Stimulated activated CD4-positive, alpha-beta T cell treated with anti-CD3 and anti-CD28 coated beads, Interleukin-2, amount 100 ng/mL, for 4 hours (primary cell): ENCODE measurements around the gene PRKCQ.
A peak's percentile ranks its signal among the peaks of the same experiment; 100 is the strongest.
"Not testable (repeated sequence)": the region's sequence is repeated elsewhere in the genome, so short reads cannot be mapped to it uniquely, and the experiment has no call there.

Experiments used
- DNase-seq: peaks from one replicate; pipeline ENCODE4 v3.0.0-alpha.2; 2020; ENCODE audit warnings: low read depth

The PRKCQ gene

DNA sequence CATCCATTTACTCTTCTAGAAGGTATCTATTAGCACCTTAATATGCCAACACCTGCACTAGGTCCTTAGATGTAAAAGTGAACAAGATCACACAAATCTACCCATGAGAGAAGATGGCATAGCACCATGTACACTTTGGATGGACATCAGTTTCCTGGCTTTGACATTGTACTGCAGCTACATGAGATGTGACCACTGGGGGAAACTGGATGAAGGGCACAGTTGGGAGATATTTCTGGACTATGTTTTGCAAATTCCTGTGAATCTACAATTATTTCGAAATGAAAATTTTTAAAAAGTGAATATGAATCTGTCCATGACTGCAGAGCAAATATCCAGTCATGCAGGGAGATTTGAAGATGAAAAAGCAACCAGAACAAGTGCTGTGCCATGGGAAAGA lies 124.5 kb downstream of the PRKCQ start:
- DNase-seq = no peak

DNA sequence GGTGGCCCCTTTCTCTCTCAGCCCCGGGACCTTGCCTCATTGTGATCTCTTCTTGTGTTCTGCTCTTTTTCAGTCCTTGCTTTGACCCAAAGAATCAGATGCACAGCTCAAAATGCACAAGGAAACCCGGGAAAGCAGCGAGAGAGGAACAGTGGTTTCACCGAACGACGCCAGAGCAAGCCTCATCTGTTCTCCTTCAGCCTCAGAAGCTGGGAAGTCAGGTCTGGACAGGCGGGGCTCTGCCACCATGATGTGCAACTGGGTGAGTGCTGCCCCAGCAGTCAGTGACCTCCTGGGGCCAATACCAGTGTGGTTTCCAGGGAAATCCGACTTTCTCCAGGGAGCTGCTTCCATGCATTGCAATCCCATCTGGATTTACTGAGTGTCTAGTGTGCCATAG lies 133.4 kb downstream of the PRKCQ start:
- DNase-seq = no peak

DNA sequence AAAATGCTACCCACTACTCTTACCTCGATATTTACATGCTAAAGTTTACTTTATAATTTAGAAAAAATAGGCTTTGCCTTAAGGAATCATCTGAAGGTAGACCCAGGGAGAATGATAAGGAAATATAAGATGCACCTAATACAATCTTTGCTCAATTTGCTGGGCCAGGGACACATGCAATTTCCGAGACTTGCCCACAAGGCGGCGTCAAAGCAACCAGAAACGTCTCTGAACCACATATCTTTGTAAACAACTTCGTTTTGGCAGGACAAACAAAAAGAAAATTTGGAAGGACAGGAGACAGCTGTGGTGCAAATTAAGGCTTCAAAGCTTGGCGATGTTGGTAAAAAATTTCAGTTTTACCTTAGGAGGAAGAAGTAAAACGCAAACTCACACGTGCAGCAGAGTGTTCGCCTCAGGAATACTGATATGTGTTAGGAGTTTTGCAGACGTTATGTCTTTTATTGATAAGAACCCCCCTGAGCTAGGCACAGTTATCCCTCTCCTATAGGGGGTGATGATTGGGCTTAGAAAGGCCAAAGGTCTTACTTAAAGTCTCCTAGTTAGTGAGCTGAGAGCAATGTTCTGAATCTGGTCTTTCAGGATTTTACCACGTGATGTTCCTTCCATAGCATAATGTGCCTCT lies 134.3 kb downstream of the PRKCQ start:
- DNase-seq = peak; percentile 50

DNA sequence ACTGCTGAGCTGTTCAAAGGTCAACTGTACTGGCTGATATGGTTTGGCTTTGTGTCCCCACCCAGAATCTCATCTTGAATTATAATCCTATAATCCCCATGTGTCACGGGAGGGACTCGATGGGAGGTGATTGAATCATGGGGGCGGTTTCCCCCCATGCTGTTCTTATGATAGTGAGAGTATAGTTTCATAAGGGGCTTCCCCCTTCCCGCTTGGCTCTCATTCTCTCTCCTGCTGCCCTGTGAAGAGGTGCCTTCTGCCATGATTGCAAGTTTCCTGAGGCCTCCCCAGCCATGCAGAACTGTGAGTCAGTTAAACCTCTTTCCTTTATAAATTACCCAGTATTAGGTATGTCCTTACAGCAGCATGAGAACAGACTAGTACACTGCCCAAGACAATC lies 140.2 kb downstream of the PRKCQ start:
- not testable (repeated sequence) for DNase-seq

DNA sequence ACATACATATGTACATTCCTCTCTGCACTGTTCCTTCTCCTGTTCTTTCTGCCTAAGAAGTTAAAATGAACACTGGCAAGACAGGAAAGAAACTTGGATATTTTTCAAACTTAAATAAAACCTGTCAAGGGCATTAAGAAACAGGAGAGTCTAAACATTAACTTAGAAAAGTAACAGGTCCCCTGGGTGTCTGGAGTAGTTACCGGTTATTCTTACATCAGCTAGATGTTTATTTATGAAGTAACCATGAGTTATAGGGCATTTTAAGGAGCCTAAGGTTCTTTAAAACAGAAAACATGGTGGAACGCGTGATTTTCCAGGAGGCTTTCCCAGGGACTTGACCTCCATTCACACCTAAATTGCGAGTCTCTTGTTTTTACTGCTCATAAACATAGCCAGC lies 148.2 kb downstream of the PRKCQ start:
- no peak for DNase-seq

DNA sequence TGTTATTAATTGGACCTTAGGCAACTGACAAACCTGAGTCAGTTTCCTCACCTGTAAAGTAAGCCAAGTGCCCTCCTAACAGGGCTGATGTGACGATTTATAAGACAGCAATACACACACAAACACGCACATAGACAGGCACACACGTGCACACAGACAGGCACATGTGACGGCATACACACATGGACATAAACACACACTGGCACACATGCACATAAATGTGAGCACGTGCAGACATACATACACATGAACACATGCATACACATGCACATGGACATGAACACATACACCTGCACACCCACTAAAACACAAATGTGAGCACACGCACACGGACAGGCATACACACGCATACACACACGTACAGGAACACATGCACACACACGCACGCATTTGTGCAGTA lies 148.9 kb downstream of the PRKCQ start:
- DNase-seq = no peak

DNA sequence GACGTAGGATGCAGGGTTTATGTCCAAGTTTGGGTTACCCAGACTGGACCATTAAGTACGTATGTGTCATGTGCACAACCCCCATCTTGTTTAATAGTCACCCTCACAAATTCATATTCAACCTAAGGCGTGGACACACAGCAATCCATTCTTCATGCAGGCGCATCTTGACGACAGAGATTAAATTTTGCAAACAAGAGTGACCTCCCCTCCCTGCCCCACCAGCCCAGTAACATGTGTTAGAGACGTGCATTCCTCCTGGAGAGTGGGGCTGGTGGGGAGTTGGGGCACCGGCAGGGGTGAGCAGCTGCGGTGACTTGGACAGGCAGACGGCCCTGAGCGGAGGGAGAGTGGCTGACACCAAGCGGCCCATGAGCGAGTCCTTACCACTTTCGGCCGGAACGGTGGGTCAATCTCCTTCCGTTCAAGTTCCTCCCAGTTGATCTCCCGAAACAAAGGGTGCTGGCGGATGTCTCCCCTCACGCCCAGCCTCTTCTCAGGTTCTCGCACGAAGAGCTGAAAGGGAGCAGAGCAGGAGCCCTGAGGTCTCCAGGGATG lies 149.6 kb downstream of the PRKCQ start:
- DNase-seq = no peak

DNA sequence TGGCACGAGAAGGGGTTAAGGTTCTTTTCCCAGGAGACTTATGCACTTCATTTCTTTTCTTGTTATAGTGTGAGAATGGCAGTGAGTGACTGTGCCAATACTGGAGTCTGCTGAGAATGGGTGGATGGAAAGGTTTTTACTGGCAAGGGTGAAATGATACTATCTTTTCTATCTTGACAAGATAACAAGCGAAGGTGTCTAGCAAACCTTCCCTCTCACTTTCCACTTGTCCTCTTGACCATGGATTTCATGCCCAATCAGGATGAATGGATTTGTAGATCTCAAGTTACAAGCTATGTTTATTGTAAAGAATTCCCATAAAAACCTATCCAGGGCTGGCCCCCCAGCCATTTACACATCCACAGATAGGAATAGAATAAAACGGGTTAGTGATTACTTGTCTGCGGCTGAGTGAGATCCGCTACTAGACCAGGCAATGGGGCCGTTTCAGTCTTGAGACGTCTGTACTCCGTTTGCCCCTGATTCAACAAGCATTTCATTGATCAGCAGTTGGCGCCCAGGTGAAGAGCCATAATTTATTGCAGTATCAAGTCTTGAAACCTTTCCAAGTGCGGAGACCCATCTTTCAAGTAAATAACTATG lies 152.6 kb downstream of the PRKCQ start:
- no peak for DNase-seq

DNA sequence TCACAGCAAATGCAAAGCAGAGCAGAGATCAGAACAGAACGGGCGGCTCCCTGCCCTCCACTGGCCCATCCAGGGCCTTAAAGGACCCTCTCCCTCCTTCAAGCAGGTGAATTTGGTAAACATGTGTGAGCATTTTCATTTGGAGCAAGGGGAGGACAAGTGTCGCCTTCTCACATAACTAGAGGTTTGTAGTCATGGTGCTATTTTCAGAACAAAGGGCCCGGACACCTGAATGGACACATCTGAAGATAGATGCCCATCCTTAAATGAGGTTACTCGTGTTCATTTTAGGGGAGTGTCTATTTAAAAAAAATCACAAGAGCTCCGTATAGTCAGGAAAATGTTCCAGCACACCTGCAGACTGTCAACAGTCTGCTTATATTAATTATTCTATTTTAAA lies 153.8 kb downstream of the PRKCQ start:
- no peak for DNase-seq

DNA sequence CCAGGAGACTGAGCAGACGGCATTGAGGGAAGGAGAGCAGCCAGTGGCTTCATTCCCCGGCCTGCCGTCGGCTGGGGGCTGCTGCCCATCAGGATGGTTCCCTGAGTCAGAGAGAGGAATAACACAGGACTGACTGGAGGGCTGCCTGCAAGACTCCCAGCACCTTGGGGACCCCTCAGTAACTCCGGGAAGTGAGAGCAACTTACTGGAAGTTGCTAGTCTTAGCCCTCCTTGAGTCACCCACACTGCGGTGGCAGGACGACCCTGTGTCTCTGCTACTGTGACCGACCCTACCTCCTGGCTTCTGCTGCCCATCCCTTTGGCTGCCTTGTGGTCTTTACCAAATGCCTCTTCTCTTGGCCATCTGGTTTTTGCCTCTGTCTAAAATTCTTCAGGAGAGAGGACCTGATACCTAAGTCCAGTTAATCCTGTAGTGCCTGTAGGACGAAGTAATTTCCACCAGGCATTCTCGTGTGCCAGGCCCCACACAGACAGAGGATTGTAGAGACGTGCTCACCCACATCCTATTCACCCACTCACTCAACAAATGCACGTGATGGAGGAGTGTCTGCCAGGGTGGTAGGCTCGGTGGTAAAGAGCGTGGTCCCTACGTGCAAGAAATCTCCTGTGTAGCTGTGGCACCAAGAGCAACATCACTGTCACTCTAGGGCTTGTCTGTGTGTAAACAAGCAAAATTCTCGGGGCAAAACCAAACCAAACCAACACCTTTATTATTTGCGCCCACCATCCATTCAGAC lies 156.5 kb downstream of the PRKCQ start:
- no peak for DNase-seq

DNA sequence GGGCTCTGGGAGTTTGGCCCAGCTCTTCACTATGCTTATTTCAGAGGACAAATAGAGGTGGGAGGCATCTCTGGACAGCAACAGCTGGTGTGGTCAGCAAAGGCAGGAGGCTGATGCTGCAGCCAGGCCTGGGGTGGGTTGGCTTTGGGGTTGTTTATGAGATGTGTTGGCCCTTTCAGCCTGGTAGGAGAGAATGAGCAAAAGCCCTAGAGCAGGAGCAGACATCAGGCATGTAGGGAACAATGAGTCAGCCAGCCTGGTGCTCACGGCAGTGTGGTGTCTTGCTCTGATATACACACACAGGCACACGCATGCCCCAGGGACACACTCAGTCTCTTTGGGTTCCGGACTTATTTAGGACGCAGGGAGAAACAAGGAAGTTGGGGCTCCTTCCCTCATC lies 157.1 kb downstream of the PRKCQ start:
- peak; percentile 50 for DNase-seq

DNA sequence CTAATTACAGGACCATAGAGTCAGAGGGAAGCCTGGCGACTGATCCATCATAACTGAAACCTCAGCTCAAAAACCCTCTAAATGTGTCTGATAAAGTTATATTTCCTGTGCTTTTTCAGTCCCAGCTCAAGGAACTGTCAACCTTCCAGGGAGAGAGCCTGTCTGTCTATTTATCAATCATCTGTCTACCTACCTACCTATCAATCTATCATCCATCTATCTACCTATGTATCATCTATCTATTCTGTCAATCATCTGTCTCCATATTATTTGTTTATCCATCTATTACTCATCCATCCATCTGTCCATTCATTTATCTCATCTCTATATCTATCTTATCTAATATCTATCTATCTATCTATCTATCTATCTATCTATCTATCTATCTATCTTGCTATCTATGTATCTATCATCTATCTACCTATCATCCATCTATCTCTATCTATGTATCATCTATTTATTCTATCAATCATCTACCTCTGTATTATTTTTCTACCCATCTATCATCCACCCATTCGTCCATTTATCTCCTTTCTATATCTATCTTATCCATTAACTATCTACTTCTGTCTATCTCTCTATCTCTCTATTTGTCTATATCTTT lies 161.4 kb downstream of the PRKCQ start:
- no peak for DNase-seq

DNA sequence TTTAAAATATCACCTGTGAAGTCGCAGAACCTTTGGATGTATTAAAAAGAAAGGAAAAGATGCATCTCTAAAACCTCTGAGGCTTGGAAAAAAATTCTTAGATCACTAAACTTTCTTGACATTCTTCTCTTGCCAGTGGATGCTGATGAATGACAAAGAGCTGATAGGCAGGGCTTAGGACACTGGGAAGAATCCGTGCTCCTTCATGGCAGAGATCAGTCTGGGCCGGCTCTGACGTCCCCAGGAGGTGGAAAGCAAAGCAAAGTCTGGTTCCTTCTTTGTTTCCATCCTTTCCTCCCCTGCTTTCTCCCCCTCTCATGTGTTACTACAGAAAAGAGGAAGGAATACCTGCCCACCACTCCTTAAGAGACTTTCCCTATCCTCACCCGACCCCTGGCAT lies 161.9 kb downstream of the PRKCQ start:
- DNase-seq = no peak

DNA sequence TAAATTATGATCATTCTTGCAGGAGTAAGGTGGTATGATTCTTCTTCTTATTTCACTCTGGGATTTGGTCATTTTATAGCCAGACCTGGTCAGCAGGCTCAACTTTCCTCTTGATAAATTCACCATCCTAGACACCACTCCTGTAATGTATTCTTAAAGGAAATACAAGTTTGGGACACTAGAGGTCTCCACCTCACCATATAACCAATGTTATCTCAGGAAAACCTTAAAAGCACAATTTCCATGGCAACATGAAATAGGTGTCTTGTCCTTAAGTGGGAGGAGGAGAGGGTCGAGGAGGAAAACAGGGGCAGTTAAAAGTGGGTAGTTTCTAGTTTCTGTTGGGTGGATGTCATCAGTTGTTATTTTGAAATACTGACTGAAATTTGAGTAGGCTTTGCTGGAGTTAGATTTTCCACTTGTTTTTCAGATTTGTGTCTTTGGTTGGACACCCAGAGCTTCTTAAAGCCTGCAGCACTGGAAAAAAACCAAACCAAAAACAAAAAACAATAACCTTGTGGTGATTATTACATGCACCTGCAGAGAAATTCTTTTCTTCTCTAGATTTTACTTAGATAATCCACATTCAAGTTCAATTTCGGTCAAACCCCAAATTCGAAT lies 163.1 kb downstream of the PRKCQ start:
- DNase-seq = no peak

DNA sequence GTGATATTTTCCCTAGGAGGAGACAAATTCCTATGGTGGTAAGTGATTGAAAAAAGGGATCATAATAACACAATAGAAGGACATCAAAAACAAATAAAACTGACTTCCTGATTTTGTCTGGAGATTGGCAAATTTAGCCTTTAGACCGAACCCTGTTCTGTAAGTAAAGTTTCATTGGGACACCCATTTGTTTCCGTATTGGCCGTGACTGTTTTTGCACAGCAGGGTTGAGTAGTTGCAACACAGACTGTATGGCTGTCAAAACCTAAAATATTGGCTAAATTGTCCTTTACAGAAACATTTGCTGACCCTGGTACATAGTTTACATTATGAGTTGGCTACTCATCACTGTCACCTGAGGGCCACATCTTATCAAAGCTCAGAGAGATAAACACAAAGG lies 168.6 kb downstream of the PRKCQ start:
- no peak for DNase-seq

DNA sequence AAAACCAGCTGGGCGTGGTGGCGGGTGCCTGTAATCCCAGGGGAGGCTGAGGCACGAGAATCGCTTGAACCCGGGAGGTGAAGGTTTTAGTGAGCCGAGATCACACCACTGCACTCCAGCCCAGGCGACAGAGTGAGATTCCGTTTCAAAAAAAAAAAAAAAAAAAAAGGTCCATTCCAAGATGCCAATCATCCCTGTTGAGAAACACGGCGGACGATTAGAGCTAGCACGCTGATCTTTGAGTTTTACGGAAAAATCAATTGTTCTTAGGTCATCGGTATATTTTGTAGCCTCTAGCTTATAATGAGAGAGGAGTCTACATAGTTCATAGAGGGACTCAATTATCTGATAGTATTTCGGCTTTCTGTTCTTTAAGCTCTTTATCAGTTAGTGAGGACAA lies 169.2 kb downstream of the PRKCQ start:
- no peak for DNase-seq

DNA sequence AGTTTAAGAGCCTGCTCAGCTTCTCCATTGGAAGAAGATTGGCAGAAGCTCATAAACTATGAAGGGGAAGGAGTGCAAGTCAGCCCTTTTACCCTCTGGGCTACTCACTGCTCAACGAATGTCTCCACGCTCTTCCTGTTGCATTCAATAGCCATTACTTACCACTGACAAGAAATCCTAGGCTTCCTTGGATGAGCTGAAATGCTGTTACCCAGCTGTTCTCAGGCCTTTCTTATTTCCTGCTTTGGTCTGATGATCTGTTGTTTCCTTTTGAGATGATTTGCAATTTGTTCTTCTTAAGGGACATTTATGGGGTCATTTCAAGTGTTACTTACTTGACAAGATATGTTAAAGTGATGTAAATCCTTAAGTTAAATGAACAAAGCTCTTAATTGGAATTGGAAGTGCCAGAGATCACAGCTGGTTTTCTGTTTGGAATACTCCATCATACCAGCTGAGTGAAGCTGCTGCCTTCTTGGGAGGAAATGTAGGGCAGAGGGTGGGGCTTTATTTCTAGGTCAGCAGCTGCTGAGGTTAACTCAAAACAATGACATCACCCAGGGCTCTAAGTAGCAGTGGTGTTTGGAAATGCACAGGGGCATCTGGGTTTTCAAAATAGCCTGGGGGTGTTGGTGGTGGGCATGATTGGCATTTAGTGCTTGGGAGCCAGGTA lies 170.0 kb downstream of the PRKCQ start:
- DNase-seq = no peak

DNA sequence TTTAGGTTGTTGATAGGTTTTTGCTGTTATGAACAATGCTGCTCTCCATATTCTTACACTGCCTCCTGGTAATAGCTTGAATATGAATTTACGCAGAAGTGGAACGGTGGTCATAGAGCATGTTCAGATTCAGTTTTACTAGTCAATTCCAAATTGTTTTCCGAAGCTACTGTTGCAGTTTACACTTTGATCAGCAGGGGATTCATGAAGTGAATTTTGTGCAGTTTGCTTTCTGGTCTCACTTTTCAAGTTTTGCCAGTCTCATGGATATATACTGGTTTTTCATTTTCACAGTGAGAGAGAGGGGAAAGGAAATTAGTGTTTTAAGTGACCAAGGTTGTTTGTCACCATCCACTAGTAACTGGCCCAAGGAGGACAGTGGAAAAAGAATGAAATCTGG lies 171.3 kb downstream of the PRKCQ start:
- no peak for DNase-seq

DNA sequence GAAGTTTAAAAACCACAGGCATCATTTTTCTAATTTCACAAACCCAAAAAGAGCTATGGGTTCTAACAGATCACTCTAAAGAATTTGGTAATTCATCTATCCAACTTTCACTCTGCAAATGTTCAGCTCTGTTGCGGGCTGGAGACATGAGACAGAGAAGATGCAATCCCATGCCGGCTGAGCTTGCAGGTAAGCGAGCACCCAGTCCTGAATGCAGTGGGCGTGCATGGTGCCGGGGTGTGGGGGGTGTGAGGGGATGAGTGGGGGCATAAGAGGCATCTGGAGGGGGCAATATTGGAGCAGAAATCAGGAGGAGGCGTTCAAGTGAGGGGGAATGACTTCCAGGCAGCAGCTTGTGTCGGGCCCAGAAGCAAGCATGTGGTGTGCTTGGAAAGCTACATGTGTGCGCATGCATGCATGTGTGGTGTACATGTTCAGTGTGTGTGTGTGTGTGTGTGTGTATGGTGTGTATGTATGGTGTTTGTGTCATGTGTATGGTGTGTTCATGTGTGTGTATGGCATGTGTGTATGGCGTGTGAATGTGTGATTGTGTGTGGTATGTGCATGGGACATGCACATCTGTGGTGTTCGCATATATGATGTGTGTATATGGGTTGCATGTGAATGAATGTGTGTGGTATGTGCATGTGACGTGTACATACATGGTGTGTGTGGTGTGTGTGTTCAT lies 172.9 kb downstream of the PRKCQ start:
- no peak for DNase-seq

DNA sequence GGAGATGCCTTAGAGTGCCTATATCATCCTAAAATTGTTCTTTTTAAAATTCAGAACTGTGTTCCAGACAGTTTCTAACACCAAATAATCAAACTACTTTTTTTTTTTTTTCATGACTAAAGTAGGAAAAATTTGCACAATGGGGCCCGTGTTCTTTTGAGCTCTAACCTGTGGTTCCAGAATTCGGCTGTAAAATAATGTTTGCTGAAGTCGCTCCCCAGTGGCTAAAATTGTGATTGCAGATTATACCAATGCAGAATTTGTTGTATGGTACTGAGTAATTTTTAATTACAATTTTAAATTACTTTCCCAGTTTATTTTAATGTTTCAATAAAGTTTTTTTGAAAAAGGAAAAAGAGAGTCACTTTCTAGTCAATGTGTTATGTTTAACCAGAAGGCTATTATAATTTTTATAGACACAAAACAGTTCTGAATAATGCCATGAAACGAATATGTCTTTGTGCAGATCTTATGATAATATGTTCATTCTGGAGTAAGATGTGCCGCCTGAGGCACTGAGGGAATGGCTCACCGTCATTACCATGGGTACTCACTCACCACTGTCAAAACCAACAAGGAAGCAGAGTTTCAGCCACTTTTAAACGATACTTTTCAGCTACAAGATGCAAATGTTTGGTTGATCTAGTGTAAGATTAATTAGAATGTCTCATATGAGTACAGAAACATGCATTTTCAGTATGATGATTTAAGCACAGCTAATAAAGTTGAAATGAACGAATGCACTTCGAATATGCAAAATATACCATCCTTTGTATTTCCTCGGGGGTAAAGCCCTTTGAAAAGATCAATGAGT lies 173.6 kb downstream of the PRKCQ start:
- no peak for DNase-seq
